ENCODE measurements around the gene JAM3. TPM values are rescaled to one million over a fixed set of nuclear protein-coding genes. Genes with fewer than 3 reads are reported as not detected.

Gene JAM3
- total and polyA plus RNA-seq, 9 of the 15 experiments (the other 6 are each of a cell fraction or from before 2014, with no cell fraction given) = 0.22 to 0.76 (median 0.40) TPM

GRCh38 chr11:134171951-134172350, 103.1 kb downstream of the JAM3 start:
- WGBS (ENCODE audit: insufficient coverage, low coverage, missing lambda C conversion rate) = 93% methylated on average over 9 of the region's 10 CpGs
- peaks cover 91% of the 10 kb centered on the region for H3K36me3 ChIP-seq (ENCODE audit: control insufficient read depth, insufficient read depth, low read length)
- no peaks in the 10 kb centered on the region for H4K20me1 ChIP-seq (replicated peaks; ENCODE audit: control insufficient read depth, insufficient read depth, low read length)
- no peak overlapping the region for H3K4me3 ChIP-seq
- no TSS peak for BruUV-seq (replicated peaks)
- H3K4me2 ChIP-seq (ENCODE audit: insufficient read depth, low read length) = no peak overlapping the region
- FAIRE-seq (no peak), ATAC-seq (no peak), DNase-seq (ENCODE audit: extremely low read depth in 1 of 4, low spot score in 3 of 4) (no peak)
- TF ChIP-seq SRSF3 (IDR thresholded peaks at IDR 0.05; ENCODE audit: insufficient read depth, low read length) (no peak), HMG20B (CRISPR knock-in tag; IDR thresholded peaks at IDR 0.05) (no peak), FOXA3 (CRISPR knock-in tag; conservative IDR thresholded peaks at IDR 0.05 in 1 of 2, IDR thresholded peaks at IDR 0.05 in 1 of 2) (no peak), TEAD4 (IDR thresholded peaks at IDR 0.05; ENCODE audit: low read length) (no peak), TEAD4 (CRISPR knock-in tag; IDR thresholded peaks at IDR 0.05; ENCODE audit: borderline replicate concordance) (no peak)
- ChIA-PET CTCF (ENCODE audit: low intra/inter-chr PET ratio) (no interaction called here), POLR2A (interaction anchor here (0.6 kb wide), 1 partner anchor 12 kb away, joined by 3 read pairs; no protein-coding TSS in a partner anchor)
- no peaks in the 10 kb centered on the region for H3K4me1 ChIP-seq (replicated peaks in 1 of 2; ENCODE audit: control insufficient read depth in 2 of 2, insufficient read depth in 2 of 2, low read length in 2 of 2)
- no peak overlapping the region for H2AFZ ChIP-seq (ENCODE audit: low read depth, low read length)
- H3K79me2 ChIP-seq (ENCODE audit: control insufficient read depth, insufficient read depth, low read length) = no peaks in the 10 kb centered on the region
- in situ Hi-C loops (cut with MboI) (no loop called here), intact Hi-C loops (cut with micrococcal nuclease) (no loop called here)
- no peaks in the 10 kb centered on the region for H3K27me3 ChIP-seq (ENCODE audit: control insufficient read depth in 2 of 2, insufficient read depth in 2 of 2, low read length in 2 of 2)
- no peak overlapping the region for H3K27ac ChIP-seq (ENCODE audit: extremely low read depth, low read depth, low read length)
- H3K9me3 ChIP-seq (replicated peaks; ENCODE audit: control insufficient read depth, insufficient read depth, low read depth, low read length) = no peaks in the 10 kb centered on the region
- no peaks in the 10 kb centered on the region for H3K9me1 ChIP-seq (ENCODE audit: control insufficient read depth, insufficient read depth, low read length)
- H3K9ac ChIP-seq (ENCODE audit: insufficient read depth in 1 of 2, low read depth in 2 of 2, low read length in 2 of 2) = no peak overlapping the region

- DNase-seq (ENCODE audit: extremely low read depth in 1 of 4, low spot score in 3 of 4) = no peak
- no peak for FAIRE-seq
- no peak overlapping the region for H3K27ac ChIP-seq (ENCODE audit: extremely low read depth, low read depth, low read length)
- no TSS peak for BruUV-seq (replicated peaks)
- no peaks in the 10 kb centered on the region for H4K20me1 ChIP-seq (replicated peaks; ENCODE audit: control insufficient read depth, insufficient read depth, low read length)
- H3K4me2 ChIP-seq (ENCODE audit: insufficient read depth, low read length) = no peak overlapping the region
- H3K9me3 ChIP-seq (replicated peaks; ENCODE audit: control insufficient read depth, insufficient read depth, low read depth, low read length) = no peaks in the 10 kb centered on the region
- H3K9me1 ChIP-seq (ENCODE audit: control insufficient read depth, insufficient read depth, low read length) = no peaks in the 10 kb centered on the region
- H3K9ac ChIP-seq (ENCODE audit: insufficient read depth in 1 of 2, low read depth in 2 of 2, low read length in 2 of 2) = no peak overlapping the region
- in situ Hi-C loops (cut with MboI) = no loop called here
- peaks cover 97% of the 10 kb centered on the region for H3K36me3 ChIP-seq (ENCODE audit: control insufficient read depth, insufficient read depth, low read length)
- no peaks in the 10 kb centered on the region for H3K27me3 ChIP-seq (ENCODE audit: control insufficient read depth in 2 of 2, insufficient read depth in 2 of 2, low read length in 2 of 2)
- H2AFZ ChIP-seq (ENCODE audit: low read depth, low read length) = no peak overlapping the region
- no peaks in the 10 kb centered on the region for H3K79me2 ChIP-seq (ENCODE audit: control insufficient read depth, insufficient read depth, low read length)
- no peaks in the 10 kb centered on the region for H3K4me1 ChIP-seq (replicated peaks in 1 of 2; ENCODE audit: control insufficient read depth in 2 of 2, insufficient read depth in 2 of 2, low read length in 2 of 2)
- intact Hi-C loops (cut with micrococcal nuclease) = no loop called here
- H3K4me3 ChIP-seq = no peak overlapping the region
- WGBS (ENCODE audit: insufficient coverage, low coverage, missing lambda C conversion rate) = 89% methylated on average over 4 of the region's 5 CpGs
- POLR2A ChIA-PET = interaction anchor here (0.6 kb wide), 1 partner anchor 21 kb away, joined by 3 read pairs; no protein-coding TSS in a partner anchor
- CTCF ChIA-PET (ENCODE audit: low intra/inter-chr PET ratio) = no interaction called here
- no peak for ATAC-seq
- TF ChIP-seq NCOA2 (IDR thresholded peaks at IDR 0.05; ENCODE audit: partially characterized antibody in 2 of 2) (no peak), ZNF512 (tag; IDR thresholded peaks at IDR 0.05) (no peak), ZNF217 (CRISPR knock-in tag; IDR thresholded peaks at IDR 0.05) (no peak), MIER1 (IDR thresholded peaks at IDR 0.05; ENCODE audit: low read depth) (no peak), ARID3A (IDR thresholded peaks at IDR 0.05; ENCODE audit: borderline replicate concordance, low read depth, low read length) (no peak)
Observed at GRCh38 chr11:134173296-134173695, 104.4 kb downstream of the JAM3 start.
